GM19023 (cell line): Measurements from ENCODE around the gene ALPG.
"Not testable (repeated sequence)": the region's sequence is repeated elsewhere in the genome, so short reads cannot be mapped to it uniquely, and the experiment has no call there.

ENCODE experiments used
- ATAC-seq: cut with Tn5 transposase; IDR thresholded peaks from one replicate; pipeline ENCODE4 v1.9.1; 2021; ENCODE audit warnings: mild to moderate bottlenecking, moderate library complexity; ENCODE audit not compliant: unreplicated experiment

Gene ALPG

GRCh38 chr2:232418466-232419244 lies 12.0 kb downstream of the ALPG start:
- no peak for ATAC-seq

- no peak for ATAC-seq
Observed at GRCh38 chr2:232419245-232420072, 12.8 kb downstream of the ALPG start.

- no peak for ATAC-seq
Observed at GRCh38 chr2:232420073-232420454, 13.4 kb downstream of the ALPG start.

GRCh38 chr2:232420463-232421188 lies 14.0 kb downstream of the ALPG start:
- ATAC-seq = no peak

GRCh38 chr2:232421189-232421785 lies 14.6 kb downstream of the ALPG start:
- ATAC-seq = no peak

- no peak for ATAC-seq
Observed at GRCh38 chr2:232422051-232422450, 15.4 kb downstream of the ALPG start.

- ATAC-seq = not testable (repeated sequence)
Observed at GRCh38 chr2:232422996-232423395, 16.4 kb downstream of the ALPG start.

DNA sequence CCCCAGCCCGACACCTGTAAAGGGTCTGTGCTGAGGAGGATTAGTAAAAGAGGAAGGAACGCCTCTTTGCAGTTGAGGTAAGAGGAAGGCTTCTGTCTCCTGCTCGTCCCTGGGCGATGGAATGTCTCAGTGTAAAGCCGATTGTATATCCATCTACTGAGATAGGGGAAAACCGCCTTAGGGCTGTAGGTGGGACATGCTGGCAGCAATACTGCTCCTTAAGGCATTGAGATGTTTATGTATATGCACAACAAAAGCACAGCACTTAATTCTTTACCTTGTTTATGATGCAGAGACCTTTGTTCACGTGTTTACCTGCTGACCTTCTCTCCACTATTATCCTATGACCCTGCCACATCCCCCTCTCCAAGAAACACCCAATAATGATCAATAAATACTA lies 16.8 kb downstream of the ALPG start:
- not testable (repeated sequence) for ATAC-seq

- no peak for ATAC-seq
Observed at GRCh38 chr2:232431705-232432590, 25.3 kb downstream of the ALPG start.

- ATAC-seq = no peak
Observed at GRCh38 chr2:232432598-232433184, 26.0 kb downstream of the ALPG start.

DNA sequence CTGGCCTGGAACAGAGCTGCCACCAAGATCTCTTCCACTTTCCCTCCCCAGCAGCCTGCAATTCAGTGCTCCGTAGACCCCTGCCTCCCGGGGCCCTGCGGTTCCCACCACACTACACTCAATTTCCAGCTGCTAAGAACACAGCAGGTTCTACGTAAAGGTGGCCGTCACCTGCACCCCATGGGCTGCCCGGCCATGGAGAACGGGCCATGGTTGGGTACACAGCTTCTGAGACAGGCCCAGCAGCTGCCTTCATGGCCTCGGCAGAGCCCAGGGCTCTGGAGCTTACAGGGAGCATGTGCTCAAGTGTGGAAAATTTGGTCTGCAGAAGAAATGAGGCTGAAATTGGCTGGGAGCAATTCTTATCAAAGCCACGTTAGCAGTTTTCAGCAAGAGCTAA lies 27.0 kb downstream of the ALPG start:
- ATAC-seq = not testable (repeated sequence)

DNA sequence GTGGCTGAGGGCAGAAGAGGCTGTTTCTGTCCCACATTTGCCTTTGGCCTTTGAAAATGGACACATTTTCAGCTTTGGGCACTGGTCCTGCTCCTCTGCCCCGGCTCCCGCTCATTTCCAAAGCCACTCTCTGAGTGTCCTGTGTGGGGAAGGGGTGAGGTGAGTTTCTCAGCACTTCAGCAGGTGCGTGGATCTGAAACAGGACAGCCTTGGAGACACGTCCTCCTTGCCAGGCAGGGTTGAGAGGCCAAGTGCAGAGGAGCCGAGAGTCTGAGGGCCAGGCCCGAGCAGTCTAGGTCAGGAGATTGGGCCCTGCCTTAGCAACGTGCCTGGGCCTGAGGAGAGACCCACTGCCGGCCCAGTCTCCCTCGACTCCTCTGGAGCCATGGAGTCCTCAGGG lies 27.4 kb downstream of the ALPG start:
- ATAC-seq = no peak

GRCh38 chr2:232434563-232435374 lies 28.1 kb downstream of the ALPG start:
- ATAC-seq = no peak

GRCh38 chr2:232435375-232435648 lies 28.7 kb downstream of the ALPG start:
- ATAC-seq = no peak

GRCh38 chr2:232435805-232436204 lies 29.2 kb downstream of the ALPG start:
- no peak for ATAC-seq

GRCh38 chr2:232436381-232437194 lies 29.9 kb downstream of the ALPG start:
- no peak for ATAC-seq

DNA sequence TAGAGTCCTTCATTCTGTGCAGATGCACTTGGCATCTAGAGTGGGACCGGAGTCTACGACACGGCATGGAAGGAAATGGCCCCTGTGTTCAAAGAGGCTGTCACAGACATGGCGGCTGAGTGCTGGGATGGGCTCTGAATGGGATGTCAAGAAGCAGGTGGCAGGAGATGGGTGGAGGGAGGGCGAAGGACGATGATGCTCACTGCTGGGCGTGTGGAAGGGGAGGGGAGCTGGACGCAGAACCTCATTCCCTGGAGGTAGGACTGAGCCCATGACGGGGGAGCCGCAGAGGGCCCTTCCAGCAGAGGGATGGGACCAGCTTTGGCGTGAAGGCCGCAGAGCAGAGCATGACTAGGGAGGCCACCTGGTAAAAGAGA lies 30.5 kb downstream of the ALPG start:
- no peak for ATAC-seq

DNA sequence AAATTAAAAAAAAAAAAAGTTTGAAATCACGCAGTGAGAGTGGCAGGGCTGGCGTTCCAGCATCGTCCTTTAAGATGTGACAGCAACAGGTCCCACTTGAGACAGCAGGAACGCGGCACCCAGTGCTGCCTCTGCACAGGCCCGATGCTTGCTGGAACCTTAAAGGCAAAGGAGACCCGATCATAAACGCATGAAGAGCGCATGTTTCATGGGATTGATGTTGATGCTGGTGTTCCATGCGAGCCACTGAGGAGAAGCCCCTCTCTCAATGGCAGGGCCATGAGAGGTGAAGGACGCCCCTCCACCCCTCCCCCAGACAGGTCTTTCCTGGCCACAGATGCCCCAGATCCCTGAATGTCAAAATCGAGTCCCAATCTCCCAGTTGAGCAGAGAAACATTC lies 31.4 kb downstream of the ALPG start:
- no peak for ATAC-seq
